Stimulated activated CD4-positive, alpha-beta T cell treated with anti-CD3 and anti-CD28 coated beads, TNF-alpha, amount 100 ng/mL, for 4 hours (primary cell): ENCODE results near the gene TMOD1.
"Not testable (repeated sequence)": the region's sequence is repeated elsewhere in the genome, so short reads cannot be mapped to it uniquely, and the experiment has no call there.

Source experiments
- DNase-seq, 3 experiments: peaks; one replicate each; pipeline ENCODE4 v3.0.0-alpha.2; 2020; ENCODE audit warnings: low read depth in 3 of 3

TMOD1 gene

DNA sequence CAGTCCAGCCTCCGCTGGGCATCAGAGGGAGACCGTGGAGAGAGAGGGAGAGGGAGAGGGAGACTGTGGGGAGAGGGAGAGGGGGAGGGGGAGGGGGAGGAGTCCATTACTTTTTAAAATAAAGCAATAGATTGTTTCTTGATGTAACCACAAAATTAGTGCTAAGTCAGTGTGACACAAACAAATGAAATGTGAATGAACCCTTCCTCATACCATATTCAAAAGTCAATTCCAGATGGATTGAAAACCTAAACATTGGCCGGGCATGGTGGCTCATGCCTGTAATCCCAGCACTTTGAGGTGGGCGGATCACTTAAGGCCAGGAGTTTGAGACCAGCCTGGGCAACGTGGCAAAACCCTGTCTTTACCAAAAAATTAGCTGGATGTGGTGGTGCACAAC lies 2.6 kb upstream of the TMOD1 start:
- DNase-seq, result not testable (repeated sequence)

GRCh38 chr9:97500263-97500662 lies 1.2 kb upstream of the TMOD1 start:
- no peak for DNase-seq

- DNase-seq, result no peak
These were observed 695 bp upstream of the TMOD1 start for GRCh38 chr9:97500765-97501176.

DNA sequence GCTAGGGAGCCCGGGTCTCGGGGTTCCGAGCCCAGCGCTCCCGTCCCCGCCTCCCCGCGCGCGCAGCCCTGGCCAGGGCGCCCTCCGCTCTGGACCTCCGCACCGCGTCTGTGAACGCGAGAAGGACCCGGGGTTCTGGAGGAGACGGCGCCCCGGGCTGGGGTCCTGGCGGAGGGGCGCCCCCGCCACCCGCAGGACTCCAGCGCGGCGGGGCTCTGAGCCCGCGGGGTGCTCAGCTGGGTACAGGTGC lies 431 bp downstream of the TMOD1 start:
- no peak for DNase-seq

- no peak for DNase-seq
These were observed 937 bp downstream of the TMOD1 start for GRCh38 chr9:97502222-97502983.

DNA sequence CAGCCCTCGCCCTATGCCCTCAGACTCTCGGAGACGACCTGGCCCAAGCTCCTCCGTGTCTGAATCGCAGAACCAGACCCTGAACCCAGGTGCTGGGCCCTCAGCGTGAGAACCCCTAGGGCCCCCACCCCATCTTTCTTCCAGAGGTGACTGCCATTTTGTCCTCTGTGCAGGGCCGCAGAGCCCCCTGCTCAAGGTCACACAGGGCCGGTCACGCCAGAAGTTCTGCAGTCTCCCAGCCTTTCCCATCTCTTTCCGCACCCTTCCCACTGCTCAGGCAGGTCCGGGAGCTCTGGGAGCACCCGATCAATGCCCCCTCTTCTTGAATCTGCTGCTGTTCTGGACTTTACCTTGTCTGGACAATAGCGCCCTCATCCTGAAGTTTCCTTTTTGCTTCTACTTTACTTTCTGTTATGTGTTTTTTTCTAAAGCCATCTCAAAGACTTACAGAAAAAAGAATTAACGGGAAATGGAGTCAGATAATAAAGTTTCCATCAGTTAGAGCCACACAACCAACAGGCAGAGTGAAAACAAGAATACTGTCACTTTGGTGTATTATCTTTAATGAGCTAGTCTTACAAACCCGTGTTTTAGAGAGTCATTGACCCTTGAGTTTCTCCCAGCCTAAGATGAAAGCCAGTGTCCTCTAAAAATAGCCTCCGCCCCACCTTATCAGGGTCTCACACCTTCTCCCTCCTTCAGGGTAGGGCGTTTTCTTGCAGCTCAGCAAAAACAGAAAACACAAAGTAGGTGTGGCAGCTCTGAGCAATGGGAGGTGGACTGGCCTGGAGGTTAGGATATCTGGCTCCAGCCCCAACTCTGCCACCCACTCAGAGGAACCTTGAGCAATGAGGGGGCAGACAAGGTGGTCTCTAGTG lies 1.8 kb downstream of the TMOD1 start:
- no peak for DNase-seq

DNA sequence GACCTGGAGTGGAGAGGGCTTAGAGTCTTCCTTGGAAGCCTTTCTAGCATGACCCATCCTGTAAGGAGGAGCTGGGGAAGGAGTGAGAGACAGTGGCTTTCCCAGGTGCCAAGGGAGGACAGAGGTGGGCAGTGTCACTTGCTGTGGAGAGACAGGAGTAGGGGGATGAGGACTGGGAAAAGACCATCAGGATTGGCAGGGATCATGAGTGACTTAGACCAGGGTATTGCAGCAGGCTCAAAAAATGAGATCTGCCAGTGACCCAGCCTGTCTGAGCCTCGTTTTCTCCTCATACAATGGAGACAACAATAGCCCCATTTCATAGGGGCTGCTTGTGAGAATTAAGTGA lies 2.4 kb downstream of the TMOD1 start:
- DNase-seq, result no peak

- DNase-seq, result no peak
These were observed 3.1 kb downstream of the TMOD1 start for GRCh38 chr9:97504381-97505216.

- DNase-seq, result no peak
These were observed 4.4 kb downstream of the TMOD1 start for GRCh38 chr9:97505845-97506244.

DNA sequence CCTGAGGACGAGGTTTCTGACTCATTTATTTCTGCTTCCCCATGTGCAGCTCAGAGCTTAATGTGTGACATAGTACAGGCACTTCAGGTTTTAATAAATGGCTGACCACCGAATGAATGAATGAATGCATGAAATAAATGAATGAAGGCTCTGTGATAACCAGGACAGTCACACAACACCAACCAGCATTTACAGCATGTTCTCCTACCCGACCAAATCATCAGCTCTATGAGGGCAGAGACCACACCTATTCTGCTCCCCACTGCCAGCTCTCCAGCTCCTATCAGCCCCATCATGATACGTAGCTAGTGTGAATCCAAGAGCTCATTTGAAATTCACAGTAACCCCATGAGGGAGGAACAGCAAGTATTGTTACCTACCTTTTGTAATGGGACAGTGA lies 4.8 kb downstream of the TMOD1 start:
- DNase-seq, result no peak

DNA sequence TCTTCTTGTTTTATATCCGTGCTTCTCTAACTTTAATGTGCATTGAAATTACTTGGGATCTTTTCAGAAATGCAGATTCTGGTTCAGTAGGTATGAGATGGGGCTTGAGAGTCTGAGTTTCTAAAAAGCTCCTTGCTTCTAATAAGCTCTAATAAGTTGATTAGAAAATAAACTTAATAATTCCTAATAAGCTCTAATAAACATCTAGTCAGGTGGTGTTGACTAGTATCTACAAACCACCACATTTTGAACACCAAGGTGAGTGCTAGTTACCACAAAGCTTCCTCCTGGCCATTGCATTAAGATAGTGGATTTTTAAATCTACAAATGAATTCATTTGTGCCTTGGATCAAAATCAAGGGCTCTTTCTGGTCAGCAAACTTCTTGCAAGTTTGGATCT lies 5.3 kb downstream of the TMOD1 start:
- no peak for DNase-seq

GRCh38 chr9:97507428-97507984 lies 6.0 kb downstream of the TMOD1 start:
- no peak for DNase-seq

GRCh38 chr9:97508852-97509251 lies 7.4 kb downstream of the TMOD1 start:
- no peak for DNase-seq

DNA sequence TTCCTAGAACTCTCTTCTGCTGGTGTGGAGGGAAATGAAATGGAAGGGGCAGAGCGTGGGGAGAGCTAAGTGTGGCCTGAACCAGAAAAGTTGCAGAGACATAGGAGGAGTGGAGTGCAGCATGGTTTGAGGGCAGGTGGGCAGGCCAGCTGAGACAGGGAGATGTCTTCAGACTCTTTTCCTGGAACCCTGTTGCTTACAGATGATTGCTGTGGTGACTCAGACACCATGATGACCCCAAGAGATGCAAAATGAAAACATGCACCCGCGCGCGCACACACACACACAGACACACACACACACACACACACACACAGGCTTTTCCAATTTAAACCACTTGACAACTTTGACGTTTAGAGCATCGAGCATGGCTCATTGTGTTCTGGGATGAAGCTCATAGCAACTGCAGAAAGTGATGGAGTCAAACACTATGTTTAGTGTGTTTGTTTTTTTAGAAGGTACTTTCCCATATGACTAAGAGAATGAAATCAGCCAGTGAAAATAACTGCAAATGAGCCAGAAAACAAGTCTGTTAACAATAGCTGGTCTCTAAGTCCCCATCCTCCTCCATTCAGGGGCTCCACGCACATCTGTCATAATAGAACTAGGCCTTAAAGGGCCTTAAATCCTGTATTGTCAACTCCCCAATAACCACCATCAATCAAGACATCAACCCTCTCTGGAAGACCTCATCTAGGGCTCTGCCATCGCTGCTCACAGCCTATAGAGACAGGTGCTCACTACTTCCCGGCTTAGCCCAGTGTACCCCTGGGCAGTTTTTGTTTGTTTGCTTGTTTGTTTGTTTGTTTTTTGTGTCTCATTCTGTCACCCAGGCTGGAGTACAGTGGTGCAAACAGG lies 9.6 kb downstream of the TMOD1 start:
- no peak for DNase-seq

DNA sequence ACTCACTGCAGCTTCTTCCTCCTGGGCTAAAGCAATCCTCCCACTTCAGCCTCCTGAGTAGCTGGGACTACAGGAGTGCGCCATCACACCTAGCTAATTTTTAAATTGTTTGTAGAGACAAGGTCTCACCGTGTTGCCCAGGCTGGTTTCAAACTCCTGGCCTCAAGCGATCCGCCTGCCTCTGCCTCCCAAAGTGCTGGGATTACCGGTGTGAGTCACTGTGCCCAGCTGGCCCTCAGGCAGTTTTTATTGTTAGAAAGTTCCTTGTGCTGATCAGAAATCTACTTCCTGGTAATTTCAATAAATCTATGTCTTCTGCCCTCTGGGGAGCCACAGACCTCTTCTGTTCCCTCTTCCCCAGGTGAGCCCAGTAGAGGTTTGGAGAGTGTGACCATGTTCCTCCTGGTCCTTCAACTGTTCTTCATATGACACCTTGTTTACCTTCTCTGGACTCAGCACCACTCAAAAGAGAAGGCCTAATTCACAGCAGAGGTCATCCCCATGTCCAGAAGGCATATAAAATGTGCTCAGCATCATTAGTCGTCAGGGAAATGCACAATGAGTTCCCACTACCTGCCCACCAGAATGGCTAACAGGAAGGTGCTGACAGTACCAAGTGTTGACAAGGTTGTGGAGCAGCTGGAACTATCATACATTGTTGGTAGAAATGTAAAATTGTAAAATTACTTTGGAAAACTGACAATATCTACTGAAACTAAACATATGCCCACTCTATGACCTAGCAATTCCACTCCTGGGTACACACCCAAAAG lies 10.4 kb downstream of the TMOD1 start:
- no peak for DNase-seq

DNA sequence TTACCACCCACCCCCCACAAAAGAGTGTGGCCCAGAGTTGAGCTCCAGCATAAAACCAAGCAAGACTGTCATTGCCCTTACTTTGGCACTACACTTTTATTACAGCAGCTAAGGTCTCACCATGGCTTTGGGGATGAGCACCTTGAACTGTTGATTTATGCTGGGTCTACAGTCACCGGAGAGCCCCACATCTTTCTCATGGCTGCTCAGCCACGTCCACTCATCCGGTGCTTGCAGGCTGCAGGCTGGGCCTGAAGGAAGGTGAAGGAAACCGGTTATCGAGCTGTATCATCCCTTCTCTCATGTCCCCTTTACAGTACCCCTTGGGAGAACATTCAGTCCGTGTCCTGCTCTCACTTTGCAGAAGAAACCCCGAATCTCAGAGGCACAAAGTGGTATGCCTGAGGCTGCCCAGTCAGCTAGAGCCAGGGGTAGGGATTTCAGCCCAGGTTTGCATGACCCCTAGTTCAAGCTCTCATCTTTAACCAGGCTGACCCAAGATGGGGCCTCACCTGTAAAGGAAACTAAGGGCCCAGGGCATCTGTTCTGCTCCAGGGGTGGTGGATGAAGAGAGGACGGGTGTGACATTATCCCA lies 11.6 kb downstream of the TMOD1 start:
- no peak for DNase-seq

GRCh38 chr9:97514531-97514930 lies 13.1 kb downstream of the TMOD1 start:
- DNase-seq, result no peak

GRCh38 chr9:97515662-97516061 lies 14.2 kb downstream of the TMOD1 start:
- no peak for DNase-seq

- DNase-seq, result no peak
These were observed 14.6 kb downstream of the TMOD1 start for GRCh38 chr9:97516111-97516510.
